HEK293 (cell line): ENCODE data around the gene NCK1.
A peak's percentile ranks its signal among the peaks of the same experiment; 100 is the strongest.
"Not testable (repeated sequence)": the region's sequence is repeated elsewhere in the genome, so short reads cannot be mapped to it uniquely, and the experiment has no call there.

Experiments used
- CTCF ChIA-PET: fragments of 350-600 bp; formaldehyde crosslinking; extraction: SDS; loops from one replicate; lab custom pipeline; 2021; ENCODE audit warnings: antibody characterized with exemption; lab: Yijun Ruan, JAX
- POLR2A ChIA-PET: fragments of 300-600 bp; formaldehyde crosslinking; extraction: SDS; loops from one replicate; lab custom pipeline; 2020; ENCODE audit warnings: antibody characterized with exemption, inconsistent platforms; lab: Yijun Ruan, JAX
- H3K27ac ChIP-seq: fragments of 200-500 bp; sonication (Bioruptor generic); 2 replicates; pipeline ENCODE4 v1.5.1; 2014; ENCODE audit warnings: low read depth, low read length, control low read depth, inconsistent platforms; ENCODE audit errors: extremely low read depth
- H3K36me3 ChIP-seq, 2 experiments: fragments of 200-500 bp in 1 of 2; sonication (Bioruptor generic) in 1 of 2; 1 replicate in 1 of 2; 2 replicates in 1 of 2; pipeline ENCODE4 v1.5.1; 2014 to 2017; ENCODE audit warnings: inconsistent platforms in 2 of 2, low read length in 2 of 2; ENCODE audit not compliant: control insufficient read depth in 2 of 2, insufficient read depth in 1 of 2
- H3K4me1 ChIP-seq: fragments of 200-500 bp; sonication (Bioruptor generic); 2 replicates; pipeline ENCODE4 v1.5.1; 2014; ENCODE audit warnings: mild to moderate bottlenecking, low read length, inconsistent platforms; ENCODE audit not compliant: control insufficient read depth, insufficient read depth
- H3K4me3 ChIP-seq: 2 replicates; pipeline ENCODE4 v1.5.1; 2011; ENCODE audit warnings: low read depth, mild to moderate bottlenecking, control low read depth, low read length, moderate library complexity
- H3K9me3 ChIP-seq: fragments of 200-500 bp; sonication (Bioruptor generic); 2 replicates; pipeline ENCODE4 v1.5.1; 2014; ENCODE audit warnings: low read depth, low read length, inconsistent platforms; ENCODE audit not compliant: control insufficient read depth, insufficient read depth
- BCL6B ChIP-seq: fragments of 450-650 bp; formaldehyde crosslinking; IDR thresholded peaks from 2 replicates; pipeline ENCODE4 v1.5.1; 2017; ENCODE audit warnings: missing biosample characterization, missing genetic modification characterization
- HOXD13 ChIP-seq: sonication (generic); formaldehyde crosslinking; IDR thresholded peaks from 2 replicates; pipeline ENCODE4 v1.8.0; 2022; ENCODE audit warnings: missing genetic modification reagents, borderline replicate concordance
- SETDB1 ChIP-seq: IDR thresholded peaks from one replicate; pipeline ENCODE4 v1.6.1; 2017; ENCODE audit warnings: mild to moderate bottlenecking, low read length, moderate library complexity, mixed read lengths; ENCODE audit not compliant: insufficient read length
- TRIM28 ChIP-seq: IDR thresholded peaks from 2 replicates; pipeline ENCODE4 v1.6.1; 2011; ENCODE audit warnings: low read length, control low read depth, borderline replicate concordance
- ZBTB10 ChIP-seq: fragments of 450-650 bp; formaldehyde crosslinking; IDR thresholded peaks from 2 replicates; pipeline ENCODE4 v1.5.1; 2016; ENCODE audit warnings: missing biosample characterization, missing genetic modification characterization
- ZBTB49 ChIP-seq: fragments of 450-650 bp; formaldehyde crosslinking; IDR thresholded peaks from 2 replicates; pipeline ENCODE4 v1.5.1; 2016; ENCODE audit warnings: missing biosample characterization, missing genetic modification characterization, low read depth
- ZBTB7A ChIP-seq: fragments of 450-650 bp; formaldehyde crosslinking; IDR thresholded peaks from 2 replicates; pipeline ENCODE4 v1.5.1; 2016; ENCODE audit warnings: low read depth, missing biosample characterization, missing genetic modification characterization
- ZBTB8A ChIP-seq: fragments of 450-650 bp; formaldehyde crosslinking; IDR thresholded peaks from 2 replicates; pipeline ENCODE4 v1.5.1; 2016; ENCODE audit warnings: missing biosample characterization, missing genetic modification characterization
- ZEB2 ChIP-seq: fragments of 450-650 bp; formaldehyde crosslinking; IDR thresholded peaks from 2 replicates; pipeline ENCODE4 v1.5.1; 2016; ENCODE audit warnings: missing biosample characterization, missing genetic modification characterization
- ZNF416 ChIP-seq: fragments of 450-650 bp; formaldehyde crosslinking; IDR thresholded peaks from 2 replicates; pipeline ENCODE4 v1.5.1; 2016; ENCODE audit warnings: missing biosample characterization, missing genetic modification characterization
- ZNF473 ChIP-seq: fragments of 450-650 bp; formaldehyde crosslinking; IDR thresholded peaks from 2 replicates; pipeline ENCODE4 v1.5.1; 2017; ENCODE audit warnings: missing biosample characterization, missing genetic modification characterization
- ZNF624 ChIP-seq: fragments of 450-650 bp; formaldehyde crosslinking; IDR thresholded peaks from 2 replicates; pipeline ENCODE4 v1.5.1; 2017; ENCODE audit warnings: missing biosample characterization, missing genetic modification characterization
- ZNF658 ChIP-seq: fragments of 450-650 bp; formaldehyde crosslinking; IDR thresholded peaks from 2 replicates; pipeline ENCODE4; 2016; ENCODE audit warnings: missing biosample characterization, missing genetic modification characterization
- ZNF670 ChIP-seq: fragments of 450-650 bp; formaldehyde crosslinking; IDR thresholded peaks from 2 replicates; pipeline ENCODE4 v1.5.1; 2016; ENCODE audit warnings: missing biosample characterization, missing genetic modification characterization, low read depth
- ZNF677 ChIP-seq: fragments of 450-650 bp; IDR thresholded peaks from 2 replicates; pipeline ENCODE4 v1.5.0; 2018; ENCODE audit warnings: missing biosample characterization, mild to moderate bottlenecking, missing genetic modification characterization, moderate library complexity
- TF ChIP-seq, protein P1 (sequence below): fragments of 450-650 bp; formaldehyde crosslinking; IDR thresholded peaks from 2 replicates; pipeline ENCODE4 v1.5.1; 2016; ENCODE audit warnings: missing biosample characterization, missing genetic modification characterization, borderline replicate concordance

NCK1 gene

DNA sequence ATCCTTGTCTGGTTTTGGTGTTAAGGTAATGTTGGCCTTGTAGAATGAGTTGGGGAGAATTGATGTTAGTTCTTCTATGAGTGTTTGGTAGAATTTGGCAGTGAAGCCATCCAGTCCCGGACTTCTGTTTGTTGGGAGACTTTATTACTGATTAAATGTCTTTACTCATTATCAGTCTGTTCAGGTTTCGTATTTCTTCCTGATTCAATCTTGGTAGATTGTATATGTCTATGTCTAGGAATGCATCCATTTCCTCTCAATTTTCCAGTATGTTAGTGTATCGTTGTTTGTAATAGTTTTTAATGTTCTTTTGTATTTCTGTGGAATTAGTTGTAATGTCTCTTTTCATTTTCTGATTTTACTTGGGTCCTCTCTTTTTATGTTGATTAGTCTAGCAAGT, 39.4 kb downstream of the NCK1 start:
- POLR2A ChIA-PET, result no interaction called here
- CTCF ChIA-PET, result no interaction called here
- TF ChIP-seq ZEB2 (tag by site-specific recombination) (no peak), ZNF677 (tag by site-specific recombination) (no peak), ZNF416 (tag by site-specific recombination) (no peak), ZNF624 (tag by site-specific recombination) (no peak), TRIM28 (no peak), ZBTB8A (no peak), ZBTB49 (tag by site-specific recombination) (no peak), ZNF670 (tag by site-specific recombination) (no peak), ZNF473 (tag by site-specific recombination) (no peak), BCL6B (tag by site-specific recombination) (no peak), HOXD13 (CRISPR knock-in tag) (no peak), ZBTB7A (tag by site-specific recombination) (no peak)
- TF ChIP-seq, protein P1, sequence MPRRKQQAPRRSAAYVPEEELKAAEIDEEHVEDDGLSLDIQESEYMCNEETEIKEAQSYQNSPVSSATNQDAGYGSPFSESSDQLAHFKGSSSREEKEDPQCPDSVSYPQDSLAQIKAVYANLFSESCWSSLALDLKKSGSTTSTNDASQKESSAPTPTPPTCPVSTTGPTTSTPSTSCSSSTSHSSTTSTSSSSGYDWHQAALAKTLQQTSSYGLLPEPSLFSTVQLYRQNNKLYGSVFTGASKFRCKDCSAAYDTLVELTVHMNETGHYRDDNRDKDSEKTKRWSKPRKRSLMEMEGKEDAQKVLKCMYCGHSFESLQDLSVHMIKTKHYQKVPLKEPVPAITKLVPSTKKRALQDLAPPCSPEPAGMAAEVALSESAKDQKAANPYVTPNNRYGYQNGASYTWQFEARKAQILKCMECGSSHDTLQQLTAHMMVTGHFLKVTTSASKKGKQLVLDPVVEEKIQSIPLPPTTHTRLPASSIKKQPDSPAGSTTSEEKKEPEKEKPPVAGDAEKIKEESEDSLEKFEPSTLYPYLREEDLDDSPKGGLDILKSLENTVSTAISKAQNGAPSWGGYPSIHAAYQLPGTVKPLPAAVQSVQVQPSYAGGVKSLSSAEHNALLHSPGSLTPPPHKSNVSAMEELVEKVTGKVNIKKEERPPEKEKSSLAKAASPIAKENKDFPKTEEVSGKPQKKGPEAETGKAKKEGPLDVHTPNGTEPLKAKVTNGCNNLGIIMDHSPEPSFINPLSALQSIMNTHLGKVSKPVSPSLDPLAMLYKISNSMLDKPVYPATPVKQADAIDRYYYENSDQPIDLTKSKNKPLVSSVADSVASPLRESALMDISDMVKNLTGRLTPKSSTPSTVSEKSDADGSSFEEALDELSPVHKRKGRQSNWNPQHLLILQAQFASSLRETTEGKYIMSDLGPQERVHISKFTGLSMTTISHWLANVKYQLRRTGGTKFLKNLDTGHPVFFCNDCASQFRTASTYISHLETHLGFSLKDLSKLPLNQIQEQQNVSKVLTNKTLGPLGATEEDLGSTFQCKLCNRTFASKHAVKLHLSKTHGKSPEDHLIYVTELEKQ, result no peak
- no peaks in the 10 kb centered on the region; a peak in 1 of 3 replicates for H3K36me3 ChIP-seq
- no peaks in the 10 kb centered on the region for H3K4me1 ChIP-seq
- no peak overlapping the region for H3K4me3 ChIP-seq
- H3K9me3 ChIP-seq, result no peaks in the 10 kb centered on the region
- no peak overlapping the region for H3K27ac ChIP-seq

DNA sequence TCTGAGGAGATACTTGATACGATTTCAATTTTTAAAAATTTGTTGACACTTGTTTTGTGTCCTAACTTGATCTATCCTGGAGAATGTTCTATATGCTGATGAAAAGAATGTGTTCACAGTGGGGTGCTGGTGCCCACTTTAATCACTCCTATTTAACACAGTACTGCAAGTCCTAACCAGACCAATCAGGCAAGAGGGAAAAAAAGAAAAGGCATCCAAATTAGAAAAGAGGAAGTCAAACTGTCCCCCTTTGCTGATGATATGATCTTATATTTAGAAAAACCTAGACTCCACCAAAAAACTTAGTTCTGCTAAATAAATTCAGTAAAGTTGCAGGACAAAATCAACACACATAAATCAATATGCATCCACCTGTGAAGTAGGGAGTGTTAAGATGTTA, 40.5 kb downstream of the NCK1 start:
- POLR2A ChIA-PET, H3K4me3 ChIP-seq, H3K27ac ChIP-seq, H3K36me3 ChIP-seq, H3K9me3 ChIP-seq, H3K4me1 ChIP-seq: not testable (repeated sequence)
- CTCF ChIA-PET, result interaction anchor here (0.7 kb wide), 1 partner anchor 86 kb away, joined by 4 read pairs; no protein-coding TSS in a partner anchor

DNA sequence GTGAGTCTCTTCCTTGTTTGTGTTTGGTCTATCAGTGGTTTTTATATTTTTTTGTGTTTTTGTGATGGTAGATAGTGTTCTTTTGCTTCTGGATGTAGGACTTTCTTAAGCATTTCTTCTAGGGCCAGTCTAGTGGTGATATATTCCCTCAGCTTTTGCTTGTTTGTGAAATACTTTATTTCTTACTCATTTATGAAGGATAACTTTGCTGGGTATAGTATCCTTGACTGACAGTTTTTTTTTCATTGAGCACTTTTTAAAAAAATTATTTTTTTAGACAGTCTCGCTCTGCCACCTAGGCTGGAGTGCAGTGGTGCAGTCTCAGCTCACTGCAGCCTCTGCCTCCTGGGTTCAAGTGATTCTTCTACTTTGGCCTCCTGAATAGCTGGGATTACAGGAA, 41.9 kb downstream of the NCK1 start:
- no peaks in the 10 kb centered on the region; a peak in 1 of 3 replicates for H3K36me3 ChIP-seq
- TF ChIP-seq ZBTB10 (no peak), ZNF658 (tag by site-specific recombination) (no peak), SETDB1 (peak; percentile 86)
- TF ChIP-seq, all 188 proteins: peak for 1
- no peaks in the 10 kb centered on the region for H3K9me3 ChIP-seq
- ChIA-PET CTCF (interaction anchor here (0.6 kb wide), 1 partner anchor 1200 kb away, joined by 4 read pairs; no protein-coding TSS in a partner anchor), POLR2A (no interaction called here)
- no peak overlapping the region for H3K4me3 ChIP-seq
- H3K4me1 ChIP-seq, result no peaks in the 10 kb centered on the region
- no peak overlapping the region for H3K27ac ChIP-seq
